ENCODE data around the gene EXOC6B.

The EXOC6B gene

DNA sequence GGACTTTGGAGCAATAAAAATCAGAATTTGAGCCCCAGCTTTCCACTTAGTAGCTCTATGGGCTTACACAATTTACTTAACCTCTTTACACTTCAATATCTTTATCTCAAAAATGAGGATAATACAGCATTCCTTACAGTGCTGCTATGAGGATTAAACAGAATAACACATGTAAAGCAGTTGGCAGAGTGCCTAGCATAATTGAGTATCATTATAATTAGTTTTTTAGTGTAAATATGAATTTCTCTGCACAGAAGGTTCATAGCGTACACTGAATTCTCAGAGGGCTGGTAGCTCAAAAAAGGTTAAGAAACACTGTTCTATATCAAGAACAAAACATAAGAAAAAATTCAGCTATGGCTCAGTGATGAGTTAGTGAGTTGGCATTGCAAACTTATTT, 487.8 kb downstream of the EXOC6B start:
- no peak for DNase-seq

DNA sequence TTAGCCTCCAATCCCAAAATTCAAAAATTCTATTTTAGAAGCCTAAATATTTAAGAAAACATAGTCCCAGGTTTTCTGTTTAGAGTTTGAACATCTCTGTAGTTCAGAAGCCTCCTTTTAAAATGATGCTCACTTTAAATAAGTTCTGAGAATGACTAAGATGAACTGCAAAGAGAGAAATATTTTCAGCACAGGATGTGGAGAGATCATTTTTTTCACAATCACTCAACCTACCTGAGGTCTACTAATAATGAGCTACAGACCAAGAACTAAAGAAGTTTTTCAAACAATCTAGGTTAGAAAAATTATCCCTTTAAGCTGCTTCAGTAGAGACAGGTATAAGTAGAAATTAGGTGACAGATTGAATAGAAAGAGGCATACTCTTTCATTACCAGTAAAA, 493.1 kb downstream of the EXOC6B start:
- no peak for DNase-seq

DNA sequence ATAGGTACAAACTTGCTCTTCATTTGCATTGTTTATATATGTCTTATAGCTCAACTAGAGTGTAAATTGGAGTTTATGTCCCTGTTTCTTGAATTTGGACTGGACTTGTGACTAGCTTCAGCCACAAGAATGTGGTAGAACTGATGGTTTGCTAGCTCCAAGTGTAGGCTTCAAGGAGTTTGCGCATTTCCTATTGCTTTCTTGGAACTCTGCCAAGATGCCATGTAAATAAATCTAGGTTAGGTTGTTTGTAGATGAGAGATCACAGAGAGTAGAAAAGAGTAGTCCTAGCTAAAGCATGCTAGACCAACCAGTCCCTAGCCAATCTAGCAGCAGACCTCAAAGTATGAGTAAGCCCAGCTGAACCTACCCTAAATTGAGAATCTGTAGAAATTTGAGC, 495.2 kb downstream of the EXOC6B start:
- DNase-seq: no peak

DNA sequence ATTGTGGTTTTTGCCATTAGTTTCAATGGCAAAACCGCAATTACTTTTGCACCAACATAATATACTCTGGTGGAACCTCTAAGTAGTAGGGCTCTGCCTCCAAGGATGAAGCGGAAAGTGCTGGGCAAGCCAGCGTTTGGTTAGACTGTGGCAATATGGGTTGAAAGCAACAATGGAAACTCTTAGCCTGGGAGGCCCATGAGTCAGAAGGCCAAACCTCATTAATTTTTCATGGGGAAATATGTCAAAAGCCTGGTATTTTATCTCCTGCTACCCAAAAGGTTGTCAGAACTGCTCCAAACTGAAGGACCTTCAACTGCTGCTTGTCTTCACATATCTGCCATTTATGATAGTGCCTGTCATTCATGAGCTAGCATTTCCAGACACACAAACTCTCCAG, 499.1 kb downstream of the EXOC6B start:
- DNase-seq: no peak

DNA sequence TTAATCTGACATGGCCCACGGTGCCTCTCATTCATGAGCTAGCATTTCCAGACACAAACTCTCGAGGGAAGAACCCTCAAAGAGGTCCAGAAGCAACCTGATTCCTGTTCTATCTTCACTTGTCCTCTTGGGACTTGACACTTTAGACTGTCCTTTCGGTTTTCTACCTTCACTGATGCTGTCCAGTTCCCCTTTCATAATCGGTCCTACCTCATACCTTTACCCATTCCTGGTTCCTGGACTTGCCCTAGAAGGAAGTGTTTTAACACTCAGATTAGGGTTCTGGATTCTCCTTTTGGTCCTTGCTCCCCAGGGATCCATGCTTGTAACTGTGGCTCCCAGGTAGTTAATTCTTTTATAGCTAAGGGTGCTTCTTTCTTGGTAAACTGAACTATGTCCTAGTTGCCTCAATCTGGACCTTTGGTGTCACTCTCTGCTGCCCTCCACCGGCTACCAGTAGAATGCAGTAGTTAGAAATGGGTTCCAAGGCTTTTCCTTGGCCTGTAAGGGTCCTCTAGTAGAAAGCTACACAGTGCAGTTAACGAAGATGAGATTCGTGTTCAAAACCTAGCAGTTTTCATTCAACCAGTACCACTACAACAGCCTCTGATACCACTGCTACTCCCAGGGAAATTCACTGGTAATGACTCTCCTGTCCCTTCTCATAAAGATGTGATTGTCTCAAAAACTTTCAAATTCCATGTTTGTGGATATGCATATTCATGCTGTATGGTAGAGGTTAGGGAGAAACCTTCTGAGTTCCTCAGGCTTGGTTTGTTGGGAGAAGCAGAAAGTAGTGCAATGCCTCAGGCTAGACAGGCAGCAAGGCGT, 500.0 kb downstream of the EXOC6B start:
- DNase-seq: no peak

DNA sequence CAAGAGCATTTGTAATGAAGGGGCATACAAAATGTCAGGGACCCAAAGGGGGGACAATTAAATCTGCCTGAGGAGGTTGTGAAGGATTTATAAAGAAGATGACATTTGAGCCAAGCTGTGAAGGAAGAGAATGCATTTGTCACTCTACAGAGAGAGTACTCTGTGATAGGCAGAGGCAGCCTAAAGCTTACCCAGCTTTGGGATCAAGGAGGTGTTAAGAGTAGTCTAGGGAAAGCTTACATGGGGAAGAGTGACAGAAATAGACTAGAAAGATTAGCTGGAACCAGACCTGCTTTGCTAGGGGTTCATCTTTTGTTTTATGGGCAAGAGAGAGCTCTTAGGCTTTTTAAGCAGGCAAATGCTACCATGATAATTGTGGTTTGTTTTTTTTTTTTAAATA, 509.1 kb downstream of the EXOC6B start:
- no peak for DNase-seq

DNA sequence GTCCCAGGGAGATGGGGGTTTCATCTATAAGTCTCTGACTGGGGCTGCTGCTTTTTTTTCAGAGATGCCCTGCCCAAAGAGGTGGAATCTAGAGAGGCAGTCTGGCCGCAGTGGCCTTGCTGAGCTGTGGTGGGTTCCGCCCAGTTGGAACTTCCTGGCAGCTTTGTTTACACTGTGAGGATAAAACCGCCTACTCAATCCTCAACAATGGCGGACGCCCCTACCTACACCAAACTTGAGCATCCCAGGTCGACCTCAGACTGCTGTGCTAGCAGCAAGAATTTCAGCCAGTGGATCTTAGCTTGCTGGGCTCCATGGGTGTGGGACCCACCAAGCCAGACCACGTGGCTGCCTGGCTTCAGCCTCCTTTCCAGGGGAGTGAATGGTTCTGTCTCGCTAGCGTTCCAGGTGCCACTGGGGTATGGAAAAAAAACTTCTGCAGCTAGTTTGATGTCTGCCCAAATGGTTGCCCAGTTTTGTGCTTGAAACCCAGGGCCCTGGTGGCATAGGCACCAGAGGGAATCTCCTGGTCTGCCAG, 525.6 kb downstream of the EXOC6B start:
- DNase-seq: no peak

DNA sequence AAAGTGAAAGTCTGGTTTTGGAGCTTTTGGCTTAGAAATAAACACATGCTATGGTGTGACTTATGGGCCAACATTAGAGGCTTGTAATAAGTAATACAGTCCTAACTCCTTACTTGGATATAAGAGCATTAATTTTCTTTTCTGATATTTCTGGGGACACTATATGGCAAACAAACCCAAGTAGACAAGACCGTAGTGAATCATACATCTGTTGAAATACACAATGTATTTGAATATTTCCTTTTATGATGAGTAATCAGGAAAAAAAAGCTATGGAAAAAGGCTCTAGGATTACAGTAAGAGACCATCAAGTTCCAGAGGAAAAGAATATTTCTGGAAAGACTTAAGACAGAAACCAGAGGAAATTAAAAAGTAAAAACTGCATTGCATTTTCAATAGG, 532.2 kb downstream of the EXOC6B start:
- no peak for DNase-seq

DNA sequence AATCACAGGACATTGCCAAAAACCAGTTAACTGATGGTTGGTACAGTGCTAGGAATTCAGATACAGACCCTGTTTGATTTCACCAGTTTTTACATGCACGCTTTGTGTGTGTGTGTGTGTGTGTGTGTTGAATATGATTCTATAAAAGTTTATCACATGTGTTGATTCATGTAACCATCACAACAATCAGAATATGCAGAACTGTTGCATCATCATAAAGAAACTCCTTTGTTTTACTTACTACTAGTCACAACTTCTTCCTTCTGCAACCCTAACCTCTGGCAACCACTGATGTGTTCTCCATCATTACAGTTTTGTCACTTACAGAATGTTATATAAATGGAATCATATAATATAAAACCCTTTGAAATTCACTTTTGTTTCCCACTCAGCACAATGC, 533.4 kb downstream of the EXOC6B start:
- DNase-seq: no peak

DNA sequence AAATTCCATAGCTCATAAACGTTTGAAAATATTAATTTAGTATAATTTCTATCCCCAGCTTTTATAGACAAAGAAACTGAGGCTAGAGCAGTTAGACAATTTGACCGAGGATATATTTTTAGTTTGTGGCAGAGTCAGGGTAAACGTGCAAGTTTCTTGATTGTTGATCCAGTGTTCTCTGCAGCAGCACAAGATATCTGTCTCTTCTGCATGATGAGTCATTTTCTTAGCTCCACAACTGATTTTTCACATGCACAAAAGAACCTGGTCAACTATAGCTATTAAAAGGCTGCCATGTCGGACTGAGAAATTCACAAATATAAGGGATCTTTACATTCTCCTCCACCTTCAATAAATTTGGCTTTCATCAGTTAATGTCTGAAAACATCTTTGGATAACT, 534.8 kb downstream of the EXOC6B start:
- no peak for DNase-seq

DNA sequence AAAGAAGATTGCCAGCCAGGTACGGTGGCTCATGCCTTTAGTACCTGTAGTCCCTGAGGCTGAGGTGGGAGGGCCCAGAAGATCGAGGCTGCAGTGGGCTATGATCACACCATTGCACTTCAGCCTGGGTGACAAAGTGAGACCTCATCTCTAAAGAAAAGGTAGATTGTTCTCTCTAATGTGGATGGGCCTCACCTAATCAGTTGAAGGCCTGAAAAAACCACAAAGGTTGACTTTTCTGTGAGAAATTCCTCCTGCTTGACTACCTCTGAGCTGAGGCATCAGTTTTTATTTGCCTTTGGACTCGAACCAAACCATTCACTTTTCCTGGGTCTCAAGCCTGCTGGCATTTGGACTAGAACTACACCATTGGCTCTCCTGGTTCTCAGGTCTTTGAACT, 536.1 kb downstream of the EXOC6B start:
- no peak for DNase-seq

DNA sequence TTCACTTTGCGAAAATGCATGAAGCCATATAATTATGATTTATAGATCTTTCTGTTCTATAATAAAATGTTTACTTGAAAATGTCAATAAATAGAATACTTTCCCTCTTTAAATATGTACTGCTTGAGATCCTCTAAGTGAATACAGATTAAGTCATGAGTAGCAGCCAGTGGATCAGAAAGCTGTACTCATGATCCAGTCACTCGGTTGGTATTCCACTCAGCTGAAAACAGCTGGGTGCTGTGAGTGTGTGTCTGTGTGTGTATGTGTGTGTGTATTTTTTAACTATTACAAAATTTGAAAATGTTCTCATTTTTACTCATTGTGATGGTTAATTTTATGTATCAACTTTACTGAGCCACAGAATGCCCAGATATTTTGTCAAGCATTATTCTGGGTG, 536.5 kb downstream of the EXOC6B start:
- no peak for DNase-seq

DNA sequence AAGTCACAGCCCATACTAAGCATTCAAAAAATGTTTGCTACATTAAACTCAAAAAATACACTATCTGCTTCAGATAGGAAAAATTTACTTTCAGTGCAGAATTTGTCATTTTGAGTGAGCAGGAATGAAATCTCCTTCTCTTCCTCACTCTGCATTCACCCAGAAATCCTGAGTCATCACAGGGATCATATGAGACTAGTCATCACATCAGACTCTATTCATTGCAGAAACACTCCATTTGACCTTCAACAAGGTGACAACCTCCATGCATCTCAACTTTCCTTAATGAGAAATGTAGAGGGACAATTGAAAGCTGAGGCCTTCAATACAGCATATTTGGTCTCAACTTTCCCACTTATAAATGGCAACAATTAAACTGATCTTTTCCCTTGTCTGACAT, 547.8 kb downstream of the EXOC6B start:
- no peak for DNase-seq

DNA sequence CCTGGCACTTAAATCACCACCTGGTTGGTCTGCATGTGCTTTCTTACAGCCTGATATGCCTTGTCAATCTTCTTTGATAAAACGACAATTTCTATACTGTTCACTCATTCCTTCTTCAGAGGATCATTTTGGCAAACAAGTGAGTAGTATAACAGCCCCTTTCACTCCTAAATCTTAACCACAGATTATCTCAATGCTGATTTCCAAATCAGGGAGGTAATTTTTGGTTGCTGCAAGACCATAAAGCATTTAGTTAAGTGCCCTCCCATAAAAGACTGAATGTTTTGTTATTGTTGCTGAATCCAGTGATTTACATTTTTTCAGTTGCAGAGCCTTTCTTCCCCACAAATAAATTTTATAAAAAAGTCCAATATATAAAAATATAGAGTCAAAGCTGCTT, 549.0 kb downstream of the EXOC6B start:
- DNase-seq: no peak

DNA sequence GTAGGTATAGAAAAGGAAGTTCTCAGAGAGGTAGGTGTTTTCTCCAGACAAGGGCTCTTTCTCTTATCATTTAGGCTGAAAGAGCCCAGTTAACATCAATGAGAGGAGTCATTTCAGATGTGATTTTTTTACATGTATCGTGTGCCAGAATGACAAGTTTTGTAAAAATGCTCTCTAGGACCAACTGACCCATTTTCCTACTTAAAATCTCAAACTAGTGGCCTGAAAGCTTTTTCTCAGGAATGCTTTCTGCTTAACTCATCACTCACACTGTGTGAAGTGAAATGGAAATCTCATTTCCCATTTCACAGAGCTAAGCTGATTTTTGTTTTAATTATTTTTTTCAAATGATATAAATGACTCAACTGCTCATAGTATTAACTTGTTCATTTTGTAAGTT, 549.5 kb downstream of the EXOC6B start:
- DNase-seq: no peak

DNA sequence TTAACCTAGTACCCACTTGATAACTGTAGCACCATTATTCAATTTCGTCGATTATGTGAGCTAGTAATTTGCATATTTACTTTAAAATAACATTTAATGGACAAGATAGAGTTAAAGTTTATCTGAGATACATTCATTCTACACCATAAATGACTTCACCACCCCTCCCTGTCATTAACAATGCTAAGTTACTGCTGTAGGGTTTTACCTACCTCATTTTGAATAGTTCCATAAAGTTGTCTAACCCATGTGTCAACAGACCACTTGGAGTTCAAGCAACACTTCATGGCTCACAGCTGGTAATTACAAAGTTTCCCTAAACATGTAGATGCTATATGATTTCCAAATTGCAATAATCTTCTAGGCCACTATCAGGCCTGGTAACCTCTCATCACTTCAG, 550.7 kb downstream of the EXOC6B start:
- no peak for DNase-seq

DNA sequence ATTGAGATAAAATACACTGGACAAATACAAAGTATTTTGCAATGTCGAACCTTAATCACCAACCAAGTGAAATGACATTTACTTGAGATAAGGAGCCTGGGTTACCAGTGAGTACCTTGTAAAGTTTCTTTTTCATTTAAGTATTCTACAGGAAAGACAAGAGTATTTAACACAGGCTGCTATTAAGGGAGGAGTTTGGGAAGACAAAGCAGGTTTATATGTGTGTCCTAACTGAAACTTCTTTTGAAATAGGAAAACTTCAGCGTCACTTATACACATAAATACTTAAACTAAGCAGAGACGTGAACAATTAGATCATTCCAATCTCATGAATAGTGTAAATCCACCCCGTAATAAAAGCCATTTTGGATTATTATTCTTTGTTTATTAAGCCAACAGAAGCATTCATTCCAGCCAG, 551.4 kb downstream of the EXOC6B start:
- DNase-seq: no peak

DNA sequence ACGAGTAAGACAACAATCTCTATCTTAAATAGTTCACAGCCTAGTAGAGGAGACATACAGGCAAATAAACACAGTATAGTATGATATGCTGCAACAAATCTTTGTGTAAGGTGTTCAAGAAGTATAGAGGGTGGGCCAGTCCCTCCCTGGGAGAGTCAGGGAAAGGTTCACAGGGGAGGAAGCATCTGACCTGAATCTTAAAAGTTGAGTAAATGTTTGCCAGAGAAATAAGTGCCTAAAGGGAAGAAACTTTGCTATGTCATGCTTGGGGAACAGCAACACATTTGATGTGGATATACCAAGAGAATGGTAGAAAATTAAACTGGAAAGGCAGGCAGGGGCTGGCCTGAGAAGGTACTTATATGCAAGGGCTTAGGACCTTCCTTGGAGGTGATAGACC, 552.4 kb downstream of the EXOC6B start:
- no peak for DNase-seq

DNA sequence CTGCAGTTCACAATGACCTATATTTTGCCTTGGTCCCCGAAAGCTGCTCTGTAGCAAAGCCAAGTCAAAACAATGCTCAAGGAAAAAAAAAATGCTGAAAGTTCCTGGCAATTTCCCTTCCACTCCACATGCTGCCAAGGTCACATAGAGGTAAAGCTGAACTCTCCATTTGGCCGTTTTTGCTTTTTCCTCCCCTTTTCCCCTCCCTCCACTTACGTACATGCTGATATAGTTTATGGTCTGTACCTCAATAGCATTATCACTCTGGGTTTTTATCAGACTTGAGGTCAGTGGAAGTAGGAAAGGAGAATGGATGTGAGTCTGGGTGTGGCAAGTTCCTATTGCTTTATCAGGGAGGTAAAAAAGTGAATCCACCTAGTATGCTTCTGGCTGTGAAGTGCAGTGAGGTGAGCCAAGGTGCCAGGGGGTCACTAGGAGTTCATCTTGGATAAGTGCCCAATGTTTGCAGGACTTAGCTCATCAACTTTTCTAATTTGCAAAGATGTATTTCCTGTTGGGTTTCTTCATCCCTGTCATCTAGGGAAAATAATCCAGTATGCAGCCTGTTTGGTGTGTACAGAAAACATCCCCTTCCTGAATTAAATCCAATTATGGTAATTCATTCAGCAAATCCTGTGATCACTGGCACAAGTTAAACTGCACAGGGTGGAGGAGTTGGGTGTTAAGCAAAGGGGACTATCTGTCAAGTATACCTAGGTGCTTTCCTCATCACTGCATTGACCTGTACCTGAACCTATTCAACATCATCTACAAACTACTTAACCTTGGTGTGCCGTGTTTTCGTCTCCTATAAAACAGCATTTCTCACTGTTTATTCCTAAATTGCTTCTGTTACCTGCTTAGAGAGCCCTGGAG, 553.8 kb downstream of the EXOC6B start:
- DNase-seq: no peak

DNA sequence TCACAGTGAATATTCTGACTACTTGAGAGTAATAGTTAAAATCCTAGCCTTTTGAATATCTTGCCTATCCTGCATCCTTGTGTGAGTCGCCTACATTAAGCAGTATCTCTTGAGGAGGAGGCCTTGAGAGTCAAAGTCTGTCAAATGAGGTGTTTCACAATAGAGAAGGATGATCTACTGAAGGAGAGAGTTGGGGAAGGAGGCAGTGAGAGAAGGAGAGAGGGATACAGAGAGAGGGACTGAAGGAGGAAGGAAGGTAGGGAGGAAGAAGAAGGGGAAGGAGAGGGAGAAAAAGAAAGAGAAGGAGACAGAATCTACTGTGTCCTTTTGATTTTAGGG, 554.6 kb downstream of the EXOC6B start:
- DNase-seq: no peak

DNA sequence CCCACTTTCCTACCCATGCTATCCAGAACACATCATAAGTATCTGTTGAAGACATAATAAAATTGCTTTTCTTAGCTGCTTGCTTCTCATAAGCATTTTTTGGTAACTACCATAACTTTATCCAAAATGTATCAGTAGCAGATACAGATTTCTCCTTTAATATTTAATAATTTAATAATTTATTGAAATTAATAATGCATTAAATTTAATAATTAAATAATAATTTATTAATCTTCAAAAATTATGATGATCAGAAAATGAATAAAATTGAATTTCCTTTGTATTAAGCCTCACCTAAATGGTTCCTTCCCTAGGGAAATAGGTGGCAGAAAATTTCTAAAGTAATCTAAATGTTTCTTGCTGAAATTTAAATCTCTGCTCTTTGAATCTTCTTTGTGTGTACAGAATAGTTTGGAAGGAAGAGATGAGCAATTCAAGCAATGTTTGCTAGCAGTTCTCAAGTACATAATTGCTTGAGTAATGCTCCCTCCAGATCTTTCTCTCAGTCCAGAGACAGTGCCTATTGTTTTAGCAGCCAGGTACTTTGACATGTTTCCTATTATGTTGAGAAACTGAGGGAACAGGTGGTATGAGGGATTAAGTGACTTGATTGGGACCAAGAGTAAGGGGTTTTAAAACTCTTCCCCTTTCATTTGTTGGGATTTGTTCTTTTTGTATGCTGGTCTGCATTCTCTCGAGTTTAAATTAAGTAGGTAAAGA, 555.1 kb downstream of the EXOC6B start:
- no peak for DNase-seq

DNA sequence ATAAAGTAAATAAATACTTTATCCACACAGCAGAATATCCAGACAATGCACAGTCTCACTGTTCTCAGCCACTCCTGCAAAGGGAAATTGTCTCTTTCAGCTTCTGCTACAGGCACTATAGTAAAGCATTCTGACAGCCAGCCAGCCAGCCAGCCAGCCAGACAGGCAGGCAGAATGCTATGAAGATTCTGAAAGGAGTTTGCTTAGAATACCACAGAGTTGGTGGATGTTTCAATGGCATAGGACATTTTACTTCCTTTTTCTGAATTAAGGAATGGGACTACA, 562.1 kb downstream of the EXOC6B start:
- no peak for DNase-seq

DNA sequence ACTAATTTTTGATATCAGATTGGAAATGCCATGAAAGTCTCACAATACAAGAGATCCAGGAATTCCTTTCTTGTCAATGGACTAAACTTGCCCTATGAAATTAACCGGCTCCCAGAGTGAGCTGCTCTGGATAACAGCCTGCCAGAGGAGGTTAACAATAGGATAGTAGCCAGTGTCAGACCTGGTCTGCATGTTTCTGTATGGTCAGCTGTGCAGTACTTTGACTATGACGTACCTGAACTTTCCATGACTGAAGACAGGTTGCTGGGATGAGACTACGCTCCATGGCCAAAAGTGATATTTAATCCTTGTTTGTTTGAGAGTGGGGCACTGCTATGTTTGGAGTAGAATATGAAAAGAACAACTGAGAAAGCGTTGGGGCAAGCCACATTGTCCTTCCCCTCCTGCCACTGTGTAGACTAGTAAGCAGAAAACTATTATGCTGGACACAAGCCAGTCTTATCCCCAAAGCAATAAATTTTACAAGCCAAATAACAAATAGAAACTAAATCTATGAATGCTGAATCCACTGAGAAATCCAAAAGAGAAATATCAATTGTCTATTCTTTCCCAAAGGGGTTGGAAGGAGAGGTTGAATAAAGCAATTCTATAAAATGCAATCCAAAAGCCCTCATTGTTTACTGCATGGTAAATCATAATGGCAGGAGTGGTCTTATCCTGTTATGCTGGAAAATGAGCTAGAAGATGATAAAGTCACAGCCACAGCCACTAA, 562.6 kb downstream of the EXOC6B start:
- no peak for DNase-seq

Measured in activated CD4-positive, alpha-beta T cell treated with anti-CD3 and anti-CD28 coated beads for 1 hour (primary cell).